K562 (cell line): ENCODE measurements around the gene PHTF1. TPM values are rescaled to one million over a fixed set of nuclear protein-coding genes. Genes with fewer than 3 reads are reported as not detected.

Experiments used
- BCL6 ChIP-seq: fragments of 250-450 bp; sonication (Bioruptor Pico); IDR thresholded peaks from 2 replicates; pipeline ENCODE4 v1.4.0; 2020
- E2F1 ChIP-seq: sonication (generic); formaldehyde crosslinking; IDR thresholded peaks from 2 replicates; pipeline ENCODE4 v1.8.1; 2023; ENCODE audit warnings: mild to moderate bottlenecking, missing genetic modification reagents, moderate library complexity
- GATAD2A ChIP-seq: fragments of 450-650 bp; IDR thresholded peaks from 2 replicates; pipeline ENCODE4 v1.6.1; 2017
- MAFF ChIP-seq: IDR thresholded peaks from 2 replicates; pipeline ENCODE4 v1.6.1; 2012; ENCODE audit warnings: low read length, improper control_type of control experiment
- MEF2A ChIP-seq: IDR thresholded peaks from 2 replicates; pipeline ENCODE4 v1.6.1; 2011; ENCODE audit warnings: low read depth, mild to moderate bottlenecking, low read length, moderate library complexity; ENCODE audit not compliant: control insufficient read depth
- NFIC ChIP-seq: fragments of 450-650 bp; IDR thresholded peaks from 2 replicates; pipeline ENCODE4 v1.6.1; 2017; ENCODE audit warnings: mild to moderate bottlenecking, inconsistent platforms
- NKRF ChIP-seq: fragments of 450-650 bp; IDR thresholded peaks from 2 replicates; pipeline ENCODE4 v1.6.1; 2016; ENCODE audit warnings: borderline replicate concordance
- NR4A1 ChIP-seq, 2 experiments: fragments of 250-450 bp in 1 of 2; fragments of 450-650 bp in 1 of 2; sonication (Bioruptor Pico) in 1 of 2; IDR thresholded peaks; 2 replicates each; pipeline versions ENCODE4 v1.4.0 to v1.6.1; 2016 to 2020; ENCODE audit warnings: mild to moderate bottlenecking in 2 of 2, missing compliant biosample characterization in 1 of 2, missing genetic modification characterization in 1 of 2, moderate library complexity in 1 of 2
- PTBP1 ChIP-seq: fragments of 200-400 bp; formaldehyde crosslinking; IDR thresholded peaks from 2 replicates; pipeline ENCODE4 v1.6.1; 2017; ENCODE audit warnings: low read depth, low read length
- RB1 ChIP-seq: fragments of 450-650 bp; IDR thresholded peaks from 2 replicates; pipeline ENCODE4 v1.6.1; 2017; ENCODE audit warnings: low read depth, mild to moderate bottlenecking
- RERE ChIP-seq: sonication (generic); formaldehyde crosslinking; IDR thresholded peaks from 2 replicates; pipeline ENCODE4 v1.8.0; 2023; ENCODE audit warnings: missing genetic modification reagents, mild to moderate bottlenecking, borderline replicate concordance
- SMARCC2 ChIP-seq: fragments of 450-650 bp; IDR thresholded peaks from 2 replicates; pipeline ENCODE4 v1.6.1; 2017; ENCODE audit warnings: antibody characterized with exemption, moderate library complexity, mild to moderate bottlenecking, low read depth
- TBP ChIP-seq: optimal IDR thresholded peaks from 2 replicates; pipeline ENCODE3; 2011; ENCODE audit warnings: low read depth, low read length, improper control_type of control experiment
- TEAD4 ChIP-seq, 2 experiments: sonication (generic) in 1 of 2; formaldehyde crosslinking in 1 of 2; IDR thresholded peaks; 2 replicates each; pipeline versions ENCODE4 v1.6.1 to v1.8.0; 2012 to 2022; ENCODE audit warnings: borderline replicate concordance in 1 of 2, inconsistent platforms in 1 of 2, low read length in 1 of 2, mild to moderate bottlenecking in 1 of 2, missing genetic modification reagents in 1 of 2
- U2AF1 ChIP-seq: fragments of 200-400 bp; formaldehyde crosslinking; optimal IDR thresholded peaks from 2 replicates; pipeline ENCODE3; 2017; ENCODE audit warnings: mild to moderate bottlenecking, low read depth, low read length, moderate library complexity
- ZBTB2 ChIP-seq: fragments of 450-650 bp; IDR thresholded peaks from 2 replicates; pipeline ENCODE4 v1.6.1; 2016; ENCODE audit warnings: antibody characterized with exemption
- ZNF316 ChIP-seq: fragments of 450-650 bp; IDR thresholded peaks from 2 replicates; pipeline ENCODE4 v1.6.1; 2016
- ZNF764 ChIP-seq: fragments of 250-450 bp; sonication (Bioruptor Pico); IDR thresholded peaks from 2 replicates; pipeline ENCODE4 v1.4.0; 2020; ENCODE audit warnings: low read depth, mild to moderate bottlenecking, moderate library complexity
- polyA plus RNA-seq, 8 experiments: library from polyadenylated mRNA; depleted of rRNA in 4 of 8; stranded (reverse) in 5 of 8; unstranded in 3 of 8; fragments of >200 nt; fragmentation: Nextera tagmentation in 2 of 8; fragmentation: Illumina TruSeq in 1 of 8; extraction: Ambion mirVana in 2 of 8; extraction: Trizol in 1 of 8; gene quantifications; 2 replicates each; pipeline versions ENCODE4 v1.2.1 to v1.2.3, GENCODE V29; 2011 to 2014; ENCODE audit warnings: inconsistent platforms in 1 of 8, missing spikeins in 1 of 8
- total RNA-seq, 7 experiments: library from RNA; depleted of rRNA in 6 of 7; stranded (reverse); fragments of >200 nt in 6 of 7; fragmentation: Illumina TruSeq in 2 of 7; extraction: Trizol in 2 of 7; gene quantifications; 2 replicates each; pipeline versions ENCODE4 v1.2.1 to v1.2.3, GENCODE V29; 2011 to 2021; ENCODE audit warnings: low replicate concordance in 1 of 7

Gene PHTF1
- total and polyA plus RNA-seq, 9 of the 15 experiments (the other 6 are each of a cell fraction or from before 2014, with no cell fraction given) = 8.4 to 36.2 (median 23.0) TPM

- TF ChIP-seq ZBTB2 (no peak), PTBP1 (no peak), NFIC (no peak), RERE (CRISPR knock-in tag) (no peak), GATAD2A (no peak), TEAD4 (IDR thresholded peaks at IDR 0.05; ENCODE audit: low read length) (no peak), TEAD4 (CRISPR knock-in tag; IDR thresholded peaks at IDR 0.05; ENCODE audit: borderline replicate concordance) (no peak), U2AF1 (no peak), SMARCC2 (no peak), NR4A1 (CRISPR knock-in tag; IDR thresholded peaks at IDR 0.05) (no peak), NR4A1 (tag; IDR thresholded peaks at IDR 0.05) (no peak), NKRF (0 out of 2 replicates have a peak, but pooled peaks have one; percentile 11), MAFF (peak; percentile 74), ZNF764 (no peak), TBP (no peak), RB1 (no peak), ZNF316 (peak; percentile 88), BCL6 (CRISPR knock-in tag) (no peak), E2F1 (CRISPR knock-in tag) (no peak), MEF2A (no peak)
Measured at GRCh38 chr1:113681596-113682337, 77.5 kb downstream of the PHTF1 start (continued).
